Posterior vena cava (tissue), 2 donors: ENCODE data around the gene CAPN15. TPM values are rescaled to one million over a fixed set of nuclear protein-coding genes. Genes with fewer than 3 reads are reported as not detected.
"Not testable (repeated sequence)": the region's sequence is repeated elsewhere in the genome, so short reads cannot be mapped to it uniquely, and the experiment has no call there.

Experiments
- DNase-seq: peaks from one replicate; pipeline ENCODE4 v3.0.0-alpha.2; 2020; ENCODE audit warnings: low spot score
- intact Hi-C, 2 donors: fragments of 100-400 bp; cut with DNase I; formaldehyde crosslinking; loops; one replicate each; pipeline versions ENCODE4 v1.14.1 to v1.14.2; 2022 to 2023
- microRNA-seq, 2 donors: library from miRNA; unstranded; fragments of <30 nt; microRNA quantifications; one replicate each; pipeline ENCODE4 v1.2.0, GENCODE V29; 2020 to 2021; ENCODE audit warnings: borderline microRNAs expressed in 2 of 2
- total RNA-seq, 2 donors: library from RNA; stranded (reverse); fragmentation: NEBNext Ultra II Directional; extraction: Animal tissue kit (Norgen Biotek cat#: 25700); gene quantifications; one replicate each; pipeline ENCODE4 v1.2.1, GENCODE V29; 2021
- donor health status: DM: yes; HTN: yes; CAD: no.
- donor health status: DM: yes; HTN: yes; CAD: no.

Gene CAPN15
- total RNA-seq, 2 donors from 2014 or later = 23.3 to 26.6 TPM

DNA sequence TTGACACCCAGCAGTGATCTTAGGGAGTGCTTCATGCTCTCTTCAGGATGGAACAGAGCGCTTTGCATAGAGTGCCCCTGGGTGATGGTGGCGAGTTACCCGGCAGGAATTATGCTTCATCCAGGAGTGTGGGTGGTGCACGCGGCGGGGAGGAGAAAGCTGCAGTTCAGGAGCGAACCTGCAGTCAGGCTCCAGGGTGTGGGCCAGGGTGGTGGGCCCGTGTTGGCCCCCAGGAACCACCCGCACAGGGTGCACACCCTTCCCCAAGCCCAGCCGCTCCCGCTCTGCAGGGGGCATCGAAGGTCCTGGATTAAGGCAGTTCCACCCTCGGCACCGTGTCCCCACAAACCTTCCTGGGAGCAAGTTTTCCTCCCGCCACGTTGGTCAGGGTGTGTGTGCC lies 66.3 kb downstream of the CAPN15 start:
- DNase-seq = no peak
- intact Hi-C loops = loop anchor here in 1 of 2 donors (5.0 kb wide), 1 partner anchor 38 kb away; the partner anchor contains the start of gene WFIKKN1

- intact Hi-C loops = no loop called here
- DNase-seq = no peak
Observed at GRCh38 chr16:595094-595528, 67.6 kb downstream of the CAPN15 start.

DNA sequence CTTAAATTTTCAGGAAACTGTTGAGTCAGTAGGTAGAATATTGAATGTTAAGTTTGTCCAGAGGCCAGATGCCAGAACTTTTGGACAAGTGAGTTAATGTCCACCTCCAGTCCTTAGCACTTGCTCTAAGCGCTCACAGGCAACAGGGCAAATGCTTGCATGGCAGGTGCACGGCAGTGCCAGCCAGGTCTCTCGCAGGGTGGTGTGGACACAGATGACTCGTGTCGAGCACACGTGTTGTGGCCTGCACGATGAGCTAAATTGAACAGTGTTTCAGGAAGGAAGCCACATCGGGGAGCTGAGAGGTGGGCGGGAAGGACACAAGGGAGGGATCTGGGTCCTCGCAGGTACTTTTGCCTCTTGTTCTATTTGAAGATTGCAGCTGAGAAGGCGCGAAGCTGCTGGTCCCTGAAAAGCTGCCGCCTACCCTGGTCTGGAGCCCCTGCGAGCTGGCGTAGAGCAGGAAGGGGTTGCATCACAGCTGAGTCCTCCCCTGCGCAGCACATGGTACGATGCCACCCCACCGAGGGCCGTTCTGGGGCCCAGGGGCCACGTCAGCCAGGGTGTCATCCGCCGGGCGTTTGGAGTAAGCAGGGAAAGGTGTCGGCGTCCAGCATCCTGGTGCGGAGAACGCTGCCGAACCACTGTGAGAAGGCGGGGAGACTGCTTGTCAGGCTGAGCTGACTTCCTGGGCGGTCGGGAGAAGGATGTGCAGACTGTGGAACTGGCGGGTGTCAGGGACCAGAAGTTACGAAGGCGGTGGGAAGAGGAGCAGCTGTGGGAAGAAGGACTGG lies 68.6 kb downstream of the CAPN15 start:
- intact Hi-C loops = no loop called here
- DNase-seq = no peak

- intact Hi-C loops = no loop called here
- DNase-seq = no peak
Observed at GRCh38 chr16:596736-597060, 69.2 kb downstream of the CAPN15 start.

- intact Hi-C loops, DNase-seq: not testable (repeated sequence)
Observed at GRCh38 chr16:597655-598054, 70.1 kb downstream of the CAPN15 start.

- no peak for DNase-seq
- intact Hi-C loops = no loop called here
Observed at GRCh38 chr16:598823-599739, 71.6 kb downstream of the CAPN15 start.

- DNase-seq = no peak
- intact Hi-C loops = no loop called here
Observed at GRCh38 chr16:600781-601180, 73.3 kb downstream of the CAPN15 start.

- no peak for DNase-seq
- intact Hi-C loops = loop anchor here in 1 of 2 donors (2.0 kb wide), 1 partner anchor 21 kb away; no protein-coding TSS in a partner anchor
Observed at GRCh38 chr16:603933-604332, 76.4 kb downstream of the CAPN15 start.

Small RNA genes within 50 kb of the gene (microRNA-seq; reads per million reads assigned to microRNA genes)
- gene MIR3176 (0.32 to 0.78 reads per million in 2 donors), gene MIR5587 (0 to 0.52 reads per million in 2 donors)

Other genes with a start within 250 kb of the CAPN15 start
- under 1 TPM; 0.38 to 0.97 TPM for gene ARHGDIG, start 247.1 kb upstream of the CAPN15 start, total RNA-seq
- under 1 TPM; 0.86 to 0.88 TPM for gene PDIA2, start 244.5 kb upstream of the CAPN15 start, total RNA-seq
- gene AXIN1, start 175.0 kb upstream of the CAPN15 start, total RNA-seq = 10 to 100 TPM; 13.4 to 19.0 TPM
- 10 to 100 TPM; 35.7 to 36.0 TPM for gene MRPL28, start 157.2 kb upstream of the CAPN15 start, total RNA-seq
- 10 to 100 TPM; 24.7 to 28.9 TPM for gene PGAP6, start 145.7 kb upstream of the CAPN15 start, total RNA-seq
- 100 to 1,000 TPM in 1 of 2 donors, 10 to 100 TPM in 1; 70.7 to 108 TPM for gene NME4, start 130.5 kb upstream of the CAPN15 start, total RNA-seq
- 10 to 100 TPM; 11.2 to 12.9 TPM for gene DECR2, start 125.8 kb upstream of the CAPN15 start, total RNA-seq
- 10 to 100 TPM; 40.1 to 45.2 TPM for gene RAB11FIP3, start 102.1 kb upstream of the CAPN15 start, total RNA-seq
- not detected for gene PRR35, start 32.7 kb downstream of the CAPN15 start, total RNA-seq
- gene NHLRC4, start 39.3 kb downstream of the CAPN15 start, total RNA-seq = under 1 TPM; 0.38 to 0.65 TPM
- 10 to 100 TPM; 22.1 to 25.4 TPM for gene PIGQ, start 42.3 kb downstream of the CAPN15 start, total RNA-seq
- gene RAB40C, start 62.4 kb downstream of the CAPN15 start, total RNA-seq = 10 to 100 TPM; 13.0 to 13.6 TPM
- under 1 TPM; 0.14 TPM for gene WFIKKN1, start 103.3 kb downstream of the CAPN15 start, total RNA-seq
- gene METTL26, start 108.6 kb downstream of the CAPN15 start, total RNA-seq = 10 to 100 TPM; 43.3 to 63.2 TPM
- 10 to 100 TPM; 19.0 to 21.5 TPM for gene MCRIP2, start 114.1 kb downstream of the CAPN15 start, total RNA-seq
- gene WDR90, start 121.7 kb downstream of the CAPN15 start, total RNA-seq = 10 to 100 TPM; 13.4 to 14.9 TPM
- gene RHOT2, start 140.4 kb downstream of the CAPN15 start, total RNA-seq = 10 to 100 TPM; 57.5 to 65.1 TPM
- under 1 TPM; 0.71 to 0.79 TPM for gene RHBDL1, start 148.0 kb downstream of the CAPN15 start, total RNA-seq
- 10 to 100 TPM; 73.3 to 79.7 TPM for gene STUB1, start 152.7 kb downstream of the CAPN15 start, total RNA-seq
- 10 to 100 TPM; 49.8 to 58.9 TPM for gene JMJD8, start 156.6 kb downstream of the CAPN15 start, total RNA-seq
- 1 to 10 TPM; 7.4 to 7.5 TPM for gene WDR24, start 162.7 kb downstream of the CAPN15 start, total RNA-seq
- not detected for gene FBXL16, start 178.1 kb downstream of the CAPN15 start, total RNA-seq
- gene METRN, start 187.4 kb downstream of the CAPN15 start, total RNA-seq = 10 to 100 TPM; 21.6 to 24.9 TPM
- gene ANTKMT, start 193.4 kb downstream of the CAPN15 start, total RNA-seq = 10 to 100 TPM; 20.0 to 25.5 TPM
- gene CCDC78, start 198.7 kb downstream of the CAPN15 start, total RNA-seq = 1 to 10 TPM in 1 of 2 donors, under 1 TPM in 1; 0.52 to 1.0 TPM
- 1 to 10 TPM; 3.6 to 4.1 TPM for gene HAGHL, start 199.4 kb downstream of the CAPN15 start, total RNA-seq
- 10 to 100 TPM; 18.2 to 18.6 TPM for gene CIAO3, start 213.3 kb downstream of the CAPN15 start, total RNA-seq
- under 1 TPM; 0.29 to 0.37 TPM for gene MSLN, start 233.0 kb downstream of the CAPN15 start, total RNA-seq